GM21423 (cell line): Measurements from ENCODE around the gene MAMDC2.

Experiments
- ATAC-seq: cut with Tn5 transposase; IDR thresholded peaks from one replicate; pipeline ENCODE4 v1.9.1; 2021; ENCODE audit warnings: mild to moderate bottlenecking, moderate library complexity; ENCODE audit not compliant: unreplicated experiment

Gene MAMDC2

GRCh38 chr9:70043689-70044489 lies at the start of gene MAMDC2:
MAMDC2 (plus strand) TSS chr9:70043848; CDS start chr9:70044198, 350 bp downstream.
- no peak for ATAC-seq

GRCh38 chr9:69995846-69996245 lies 47.8 kb upstream of the MAMDC2 start:
- no peak for ATAC-seq

- no peak for ATAC-seq
These were observed 46.7 kb upstream of the MAMDC2 start for GRCh38 chr9:69996967-69997366.

- no peak for ATAC-seq
These were observed 46.1 kb upstream of the MAMDC2 start for GRCh38 chr9:69997524-69997923.

GRCh38 chr9:69999315-69999714 lies 44.3 kb upstream of the MAMDC2 start:
- no peak for ATAC-seq

GRCh38 chr9:70000469-70000868 lies 43.2 kb upstream of the MAMDC2 start:
- no peak for ATAC-seq

GRCh38 chr9:70003901-70004714 lies 39.5 kb upstream of the MAMDC2 start:
- no peak for ATAC-seq

- ATAC-seq, result no peak
These were observed 37.3 kb upstream of the MAMDC2 start for GRCh38 chr9:70006306-70006705.

GRCh38 chr9:70007831-70008230 lies 35.8 kb upstream of the MAMDC2 start:
- no peak for ATAC-seq

- no peak for ATAC-seq
These were observed 33.6 kb upstream of the MAMDC2 start for GRCh38 chr9:70010015-70010414.

GRCh38 chr9:70011366-70011765 lies 32.3 kb upstream of the MAMDC2 start:
- no peak for ATAC-seq

- ATAC-seq, result no peak
These were observed 31.1 kb upstream of the MAMDC2 start for GRCh38 chr9:70012569-70012968.

- ATAC-seq, result no peak
These were observed 30.0 kb upstream of the MAMDC2 start for GRCh38 chr9:70013598-70014196.

- ATAC-seq, result no peak
These were observed 28.5 kb upstream of the MAMDC2 start for GRCh38 chr9:70015099-70015498.

- no peak for ATAC-seq
These were observed 23.4 kb upstream of the MAMDC2 start for GRCh38 chr9:70020217-70020616.

GRCh38 chr9:70020991-70021571 lies 22.6 kb upstream of the MAMDC2 start:
- ATAC-seq, result no peak

- ATAC-seq, result no peak
These were observed 15.4 kb upstream of the MAMDC2 start for GRCh38 chr9:70028287-70028686.

GRCh38 chr9:70030156-70030555 lies 13.5 kb upstream of the MAMDC2 start:
- ATAC-seq, result no peak

GRCh38 chr9:70031141-70031545 lies 12.5 kb upstream of the MAMDC2 start:
- ATAC-seq, result no peak

GRCh38 chr9:70034271-70034711 lies 9.4 kb upstream of the MAMDC2 start:
- no peak for ATAC-seq

GRCh38 chr9:70035691-70036090 lies 8.0 kb upstream of the MAMDC2 start:
- no peak for ATAC-seq
